Skeletal muscle cell (primary cell): ENCODE results near the gene PNPLA2.

Source experiments
- DNase-seq: peaks from one replicate; pipeline ENCODE4 v3.0.0-alpha.2; 2010; ENCODE audit warnings: low read depth
- H3K4me3 ChIP-seq: 2 replicates; pipeline ENCODE4 v1.5.1; 2011; ENCODE audit warnings: low read depth, mild to moderate bottlenecking, control low read depth, low read length, moderate library complexity

The PNPLA2 gene

GRCh38 chr11:863910-864827, 45.5 kb downstream of the PNPLA2 start:
- H3K4me3 ChIP-seq = no peak overlapping the region
- DNase-seq = no peak

GRCh38 chr11:864898-865297, 46.2 kb downstream of the PNPLA2 start:
- H3K4me3 ChIP-seq = no peak overlapping the region
- DNase-seq = no peak

GRCh38 chr11:865462-866430, 47.0 kb downstream of the PNPLA2 start:
- no peak overlapping the region for H3K4me3 ChIP-seq
- no peak for DNase-seq

GRCh38 chr11:866481-866880, 47.8 kb downstream of the PNPLA2 start:
- DNase-seq = no peak
- H3K4me3 ChIP-seq = no peak overlapping the region

- H3K4me3 ChIP-seq = no peak overlapping the region
- DNase-seq = no peak
These were observed 49.2 kb downstream of the PNPLA2 start for GRCh38 chr11:867856-868358.

GRCh38 chr11:868394-868793, 49.7 kb downstream of the PNPLA2 start:
- H3K4me3 ChIP-seq = no peak overlapping the region
- DNase-seq = no peak

- DNase-seq = no peak
These were observed 50.1 kb downstream of the PNPLA2 start for GRCh38 chr11:868802-869201.

GRCh38 chr11:869399-870126, 50.8 kb downstream of the PNPLA2 start:
- no peak overlapping the region for H3K4me3 ChIP-seq
- DNase-seq = no peak

More at GRCh38 chr11:868802-869201, 50.1 kb downstream of the PNPLA2 start:
- H3K4me3 ChIP-seq = no peak overlapping the region

GRCh38 chr11:870127-870413, 51.4 kb downstream of the PNPLA2 start:
- H3K4me3 ChIP-seq = no peak overlapping the region
- DNase-seq = no peak

GRCh38 chr11:870418-870817, 51.7 kb downstream of the PNPLA2 start:
- no peak overlapping the region for H3K4me3 ChIP-seq
- DNase-seq = no peak

- no peak for DNase-seq
- no peak overlapping the region for H3K4me3 ChIP-seq
These were observed 52.8 kb downstream of the PNPLA2 start for GRCh38 chr11:871472-871871.

- no peak overlapping the region for H3K4me3 ChIP-seq
- DNase-seq = no peak
These were observed 54.1 kb downstream of the PNPLA2 start for GRCh38 chr11:872799-873198.

- no peak for DNase-seq
- no peak overlapping the region for H3K4me3 ChIP-seq
These were observed 55.0 kb downstream of the PNPLA2 start for GRCh38 chr11:873706-874105.
